NCI-H1105 (cell line): ENCODE data around the gene CCL22.

Source experiments
- DNase-seq: peaks from one replicate; lab custom pipeline; 2025; lab: John Stamatoyannopoulos, UW

Gene CCL22

DNA sequence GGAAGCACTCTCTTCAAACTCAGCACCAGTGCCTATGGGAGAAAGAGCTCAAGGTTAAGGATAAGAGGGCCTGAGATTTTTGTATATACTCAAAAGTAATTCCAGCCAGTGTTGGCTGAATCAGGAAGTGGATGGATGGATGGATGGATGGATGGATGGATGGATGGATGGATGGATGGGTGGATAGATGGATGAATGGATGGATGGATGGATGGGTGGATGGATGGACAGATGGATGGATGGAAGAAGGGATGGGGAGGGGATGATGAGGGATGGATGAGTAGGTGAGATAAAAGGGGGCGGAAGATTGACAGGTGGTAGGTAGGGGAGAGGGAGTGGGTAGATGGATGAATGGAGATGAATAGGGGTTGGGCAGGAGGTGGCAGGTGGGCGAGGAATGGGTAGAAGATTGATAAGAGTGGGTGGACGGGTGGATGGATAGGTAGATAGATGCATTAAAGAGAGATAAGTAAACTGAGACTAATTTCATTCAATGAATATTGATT, 17.8 kb downstream of the CCL22 start:
- DNase-seq, result no peak

GRCh38 chr16:57377080-57377841, 18.7 kb downstream of the CCL22 start:
- DNase-seq, result no peak

DNA sequence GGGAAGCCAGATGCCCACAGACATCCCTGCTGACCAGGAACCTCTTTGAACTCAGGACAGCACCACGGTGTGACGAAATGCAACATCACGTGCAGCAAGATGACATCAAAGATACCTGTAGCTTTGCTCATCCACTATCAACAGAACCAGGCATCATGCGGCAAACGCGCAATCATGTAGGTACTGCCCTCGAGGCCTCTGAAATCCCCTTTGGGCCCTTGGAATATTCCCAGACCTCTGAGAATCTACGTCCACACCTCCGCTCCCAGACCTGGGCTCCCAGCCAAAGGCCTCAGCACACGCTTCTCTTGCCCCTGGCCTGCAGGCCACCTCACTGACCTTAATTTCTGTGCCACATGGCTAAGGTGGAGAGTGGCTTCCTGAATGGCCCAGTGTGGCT, 21.0 kb downstream of the CCL22 start:
- DNase-seq, result no peak

- no peak for DNase-seq
These were observed 22.3 kb downstream of the CCL22 start for GRCh38 chr16:57380671-57381462.

GRCh38 chr16:57381791-57382534, 23.4 kb downstream of the CCL22 start:
- no peak for DNase-seq

DNA sequence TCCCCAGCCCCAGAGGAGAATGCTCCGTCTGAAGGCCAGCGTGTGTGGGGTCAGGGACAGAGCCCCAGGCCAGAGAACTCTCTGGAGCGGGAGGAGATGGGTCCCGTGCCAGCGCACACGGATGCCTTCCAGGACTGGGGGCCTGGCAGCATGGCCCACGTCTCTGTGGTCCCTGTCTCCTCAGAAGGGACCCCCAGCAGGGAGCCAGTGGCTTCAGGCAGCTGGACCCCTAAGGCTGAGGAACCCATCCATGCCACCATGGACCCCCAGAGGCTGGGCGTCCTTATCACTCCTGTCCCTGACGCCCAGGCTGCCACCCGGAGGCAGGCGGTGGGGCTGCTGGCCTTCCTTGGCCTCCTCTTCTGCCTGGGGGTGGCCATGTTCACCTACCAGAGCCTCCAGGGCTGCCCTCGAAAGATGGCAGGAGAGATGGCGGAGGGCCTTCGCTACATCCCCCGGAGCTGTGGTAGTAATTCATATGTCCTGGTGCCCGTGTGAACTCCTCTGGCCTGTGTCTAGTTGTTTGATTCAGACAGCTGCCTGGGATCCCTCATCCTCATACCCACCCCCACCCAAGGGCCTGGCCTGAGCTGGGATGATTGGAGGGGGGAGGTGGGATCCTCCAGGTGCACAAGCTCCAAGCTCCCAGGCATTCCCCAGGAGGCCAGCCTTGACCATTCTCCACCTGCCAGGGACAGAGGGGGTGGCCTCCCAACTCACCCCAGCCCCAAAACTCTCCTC, 24.1 kb downstream of the CCL22 start:
- DNase-seq, result no peak

GRCh38 chr16:57383276-57384247, 25.0 kb downstream of the CCL22 start:
- no peak for DNase-seq

- DNase-seq, result no peak
These were observed 25.9 kb downstream of the CCL22 start for GRCh38 chr16:57384248-57385070.

DNA sequence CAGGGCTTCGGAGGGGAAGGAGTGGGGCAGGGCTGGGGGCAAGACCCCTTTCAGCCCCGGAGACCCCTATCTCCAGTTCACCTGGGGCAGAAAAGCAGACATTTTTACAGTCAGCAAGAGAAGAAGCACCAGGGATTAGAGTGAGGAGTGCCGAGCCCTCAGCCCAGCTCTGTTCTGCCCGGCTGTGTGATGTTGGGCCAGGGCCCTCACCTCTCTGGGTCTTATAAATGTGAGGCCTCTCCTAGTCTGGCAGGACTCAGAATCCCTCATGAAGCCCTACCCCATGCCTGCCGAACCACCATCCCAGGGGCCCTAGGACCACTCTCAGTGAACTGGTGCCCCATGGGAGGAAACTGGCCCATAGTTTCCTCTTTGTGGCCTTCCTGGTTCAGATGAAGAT, 26.5 kb downstream of the CCL22 start:
- DNase-seq, result no peak

GRCh38 chr16:57386381-57386951, 27.9 kb downstream of the CCL22 start:
- DNase-seq, result no peak

DNA sequence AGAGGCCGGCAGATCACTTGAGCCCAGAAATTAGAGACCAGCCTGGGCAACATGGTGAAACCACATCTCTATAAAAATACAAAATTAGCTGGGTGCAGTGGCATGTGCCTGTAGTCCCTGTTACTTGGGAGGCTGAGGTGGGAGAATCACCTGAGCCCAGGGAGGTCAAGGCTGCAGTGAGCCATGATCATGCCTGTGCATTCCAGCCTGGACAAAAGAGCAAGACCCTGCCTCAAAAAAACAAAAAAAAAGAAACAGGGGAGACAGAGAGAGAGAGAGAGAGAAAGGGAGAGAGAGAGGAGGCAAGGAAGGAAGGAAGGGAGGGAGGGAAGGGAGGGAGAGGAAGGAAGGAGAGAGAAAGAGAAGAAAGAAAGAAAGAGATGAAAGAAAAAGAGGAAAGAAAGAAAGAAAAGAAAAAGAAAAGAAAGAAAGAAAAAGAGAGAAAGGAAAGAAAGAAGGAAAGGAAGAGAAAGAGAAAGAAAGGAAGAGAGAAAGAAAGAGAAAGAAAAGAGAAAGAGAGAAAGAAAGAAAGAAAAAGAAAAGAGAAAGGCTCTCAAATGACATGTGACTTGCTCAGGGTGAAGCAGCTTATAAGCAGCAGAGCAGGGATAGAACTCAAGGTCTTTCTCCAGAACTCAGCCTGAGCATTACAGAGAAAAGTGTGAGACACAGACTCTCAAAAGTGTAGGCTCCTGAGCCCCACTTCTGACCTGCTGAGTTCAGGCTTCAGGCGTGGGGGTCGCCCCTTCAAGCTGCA, 29.2 kb downstream of the CCL22 start:
- DNase-seq, result no peak

DNA sequence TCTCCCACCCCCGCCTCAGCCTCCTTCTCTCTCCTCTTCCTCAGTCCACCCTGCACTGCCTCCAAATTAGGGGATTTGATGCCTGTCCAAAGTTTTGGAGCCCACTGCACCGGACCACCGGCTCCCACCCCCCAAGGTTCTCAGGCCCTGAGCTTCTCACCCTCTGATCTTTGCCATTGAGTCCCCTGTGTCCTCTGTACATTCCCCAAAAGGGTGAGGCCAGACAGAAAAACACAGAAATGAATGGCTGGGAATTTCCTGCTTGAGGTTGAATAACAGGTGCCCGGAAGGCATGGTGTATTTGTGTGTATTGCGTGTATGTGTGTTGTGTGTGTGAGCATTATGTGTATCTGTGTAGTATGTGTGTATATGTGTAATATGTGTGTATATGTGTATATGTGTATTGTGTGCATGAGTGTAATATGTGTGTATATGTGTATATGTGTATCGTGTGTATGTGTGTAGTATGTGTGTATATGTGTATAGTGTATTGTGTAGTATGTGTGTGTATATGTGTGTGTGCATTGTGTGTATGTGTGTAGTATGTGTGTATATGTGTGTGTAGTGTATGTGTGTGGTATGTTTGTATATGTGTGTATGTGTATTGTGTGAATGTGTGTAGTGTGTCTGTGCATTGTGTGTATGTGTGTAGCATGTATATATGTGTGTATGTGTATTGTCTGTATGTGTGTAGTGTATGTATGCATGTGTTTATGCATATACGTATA, 29.9 kb downstream of the CCL22 start:
- no peak for DNase-seq

GRCh38 chr16:57389087-57389468, 30.5 kb downstream of the CCL22 start:
- no peak for DNase-seq

- DNase-seq, result no peak
These were observed 32.2 kb downstream of the CCL22 start for GRCh38 chr16:57390636-57391295.

DNA sequence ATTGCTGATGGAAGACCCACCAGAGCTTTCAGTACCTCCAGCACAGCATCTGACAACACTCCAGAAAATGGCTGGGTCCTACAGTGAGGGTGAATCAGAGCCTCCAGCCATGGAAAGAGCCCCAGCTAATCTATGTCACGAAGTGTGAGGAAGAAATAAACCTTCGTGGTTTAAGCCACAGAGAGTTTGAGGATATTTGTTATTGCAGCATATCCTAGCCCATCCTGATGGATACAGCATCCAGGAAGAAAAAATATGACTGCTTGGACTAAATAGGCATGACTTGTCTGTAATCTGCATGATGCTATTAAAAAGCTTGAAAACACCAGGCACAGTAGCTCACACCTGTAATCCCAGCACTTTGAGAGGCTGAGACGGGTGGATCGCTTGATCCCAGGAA, 32.7 kb downstream of the CCL22 start:
- no peak for DNase-seq

- no peak for DNase-seq
These were observed 33.1 kb downstream of the CCL22 start for GRCh38 chr16:57391708-57392107.

DNA sequence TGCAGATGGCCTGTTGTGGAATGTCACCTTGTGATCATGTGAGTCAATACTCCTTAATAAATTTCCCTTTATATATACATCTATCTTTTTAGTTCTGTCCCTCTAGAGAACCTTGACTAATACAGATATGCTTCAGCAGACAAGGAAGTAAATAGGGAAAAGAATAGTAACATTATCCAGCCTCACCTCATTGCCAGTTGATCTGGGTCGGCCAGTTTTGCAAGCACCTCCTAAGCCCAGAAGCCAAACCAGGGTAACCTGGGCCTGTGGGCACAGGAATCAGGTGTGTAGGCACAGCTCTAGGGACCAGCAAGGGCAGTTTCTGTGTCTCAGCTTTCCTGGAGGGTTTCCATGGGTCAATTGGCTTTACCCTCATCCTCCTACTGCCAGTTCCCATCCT, 34.1 kb downstream of the CCL22 start:
- no peak for DNase-seq
